GM18511 (cell line): ENCODE data around the gene PLAAT4.
A peak's percentile ranks its signal among the peaks of the same experiment; 100 is the strongest.
"Not testable (repeated sequence)": the region's sequence is repeated elsewhere in the genome, so short reads cannot be mapped to it uniquely, and the experiment has no call there.

Experiments used
- ATAC-seq: cut with Tn5 transposase; IDR thresholded peaks from one replicate; pipeline ENCODE4 v1.9.1; 2021; ENCODE audit warnings: mild to moderate bottlenecking, moderate library complexity; ENCODE audit not compliant: unreplicated experiment

Gene PLAAT4

DNA sequence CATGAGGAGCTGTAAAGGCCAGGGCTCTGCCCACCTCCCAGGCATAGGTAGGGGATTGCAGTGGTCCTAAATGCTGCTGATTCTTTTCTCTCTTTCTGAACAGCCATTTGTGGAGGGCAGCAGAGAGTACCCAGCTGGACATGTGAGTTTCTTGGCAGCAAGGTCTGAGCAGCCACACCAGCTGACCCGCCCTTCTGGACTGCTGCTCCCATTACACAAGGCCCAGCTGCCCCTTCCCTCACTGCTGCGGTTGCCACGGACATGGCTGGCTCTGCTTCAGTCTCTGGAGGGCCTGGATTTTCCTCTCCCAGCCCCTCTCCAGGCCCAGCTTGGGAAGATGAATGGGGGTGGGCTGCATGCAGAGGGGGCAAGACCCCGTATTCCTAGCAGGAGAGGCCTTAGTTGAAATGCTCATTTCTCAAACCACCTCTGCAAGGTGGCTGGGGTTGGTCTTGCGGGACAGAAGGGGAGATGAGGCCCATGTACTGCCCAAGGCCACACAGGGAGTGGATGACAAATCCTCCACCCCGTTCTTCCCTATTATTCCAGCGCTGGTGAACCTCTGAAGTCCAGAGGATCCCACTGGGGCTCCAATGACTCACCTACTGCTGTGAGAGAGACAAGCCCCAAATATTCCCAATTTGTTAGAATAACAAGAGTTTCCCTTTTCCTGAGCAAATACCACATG is 26.1 kb upstream of the PLAAT4 start:
- ATAC-seq, result no peak

DNA sequence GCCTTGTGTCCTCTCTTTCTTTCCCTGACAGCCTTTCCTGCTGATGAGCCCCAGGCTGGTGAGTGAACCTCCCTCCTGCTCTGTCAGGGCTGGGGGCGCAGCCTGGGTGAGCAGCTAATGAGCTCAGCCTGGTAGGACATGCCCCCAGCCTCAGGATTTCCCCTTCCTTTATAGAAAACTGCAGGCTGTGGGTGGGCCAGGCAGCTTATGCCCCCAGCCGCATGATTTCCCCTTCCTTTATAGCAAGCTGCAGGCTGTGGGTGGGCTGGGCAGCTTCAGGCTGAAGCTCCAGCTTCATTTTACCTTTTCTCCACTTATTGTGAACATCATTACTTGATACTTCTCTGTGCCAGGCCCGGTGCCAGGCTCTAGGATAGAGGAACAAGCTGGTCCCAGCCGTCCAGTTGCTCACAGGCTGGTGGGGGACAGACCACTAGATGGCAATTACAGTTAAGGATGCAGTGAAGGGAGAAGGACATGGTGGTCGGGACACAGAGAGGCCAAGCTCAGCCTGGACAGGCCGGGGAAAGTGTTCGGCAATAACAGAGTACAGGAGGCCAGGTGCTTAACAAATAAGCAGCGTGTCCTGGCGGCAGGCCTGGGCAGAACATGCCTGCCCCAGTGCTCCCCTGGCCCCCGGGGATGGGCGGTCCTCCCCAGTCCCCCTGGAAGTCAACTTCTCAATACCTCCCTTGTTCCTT is 25.4 kb upstream of the PLAAT4 start:
- ATAC-seq, result no peak

DNA sequence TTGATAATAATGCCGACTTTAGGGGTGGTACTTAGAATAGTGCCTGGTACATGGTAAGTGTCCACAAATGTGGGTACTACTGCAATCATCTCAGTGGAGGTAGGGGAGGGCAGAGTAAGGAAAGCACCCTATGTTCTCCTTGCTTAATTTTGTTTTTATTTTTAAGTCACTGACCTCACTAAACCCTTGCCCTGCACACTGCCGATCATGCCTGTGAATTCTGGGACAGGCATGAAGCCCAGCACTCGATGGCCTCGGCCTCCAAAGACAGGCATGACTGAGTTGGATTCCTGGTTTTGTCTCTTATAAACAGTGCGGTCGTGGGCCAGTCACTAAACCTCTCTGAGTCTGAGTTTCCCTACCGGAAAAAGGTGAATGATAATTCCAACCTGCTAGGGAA is 23.8 kb upstream of the PLAAT4 start:
- no peak for ATAC-seq

DNA sequence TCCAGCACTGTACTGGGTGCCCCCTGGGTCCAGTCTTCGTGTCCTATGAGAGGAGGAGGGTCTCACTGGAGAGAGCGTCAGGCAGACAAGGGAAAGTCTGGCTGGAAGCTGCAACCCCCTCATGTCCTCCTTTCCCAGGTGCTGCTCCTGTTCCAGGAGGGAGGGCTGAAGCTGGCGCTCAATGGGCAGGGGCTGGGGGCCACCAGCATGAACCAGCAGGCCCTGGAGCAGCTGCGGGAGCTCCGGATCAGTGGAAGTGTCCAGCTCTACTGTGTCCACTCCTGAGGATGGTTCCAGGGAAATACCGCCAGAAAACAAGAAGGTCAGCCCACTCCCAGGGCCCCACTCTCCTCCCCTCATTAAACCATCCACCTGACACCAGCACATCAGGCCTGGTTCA is 20.5 kb upstream of the PLAAT4 start:
- ATAC-seq, result no peak

DNA sequence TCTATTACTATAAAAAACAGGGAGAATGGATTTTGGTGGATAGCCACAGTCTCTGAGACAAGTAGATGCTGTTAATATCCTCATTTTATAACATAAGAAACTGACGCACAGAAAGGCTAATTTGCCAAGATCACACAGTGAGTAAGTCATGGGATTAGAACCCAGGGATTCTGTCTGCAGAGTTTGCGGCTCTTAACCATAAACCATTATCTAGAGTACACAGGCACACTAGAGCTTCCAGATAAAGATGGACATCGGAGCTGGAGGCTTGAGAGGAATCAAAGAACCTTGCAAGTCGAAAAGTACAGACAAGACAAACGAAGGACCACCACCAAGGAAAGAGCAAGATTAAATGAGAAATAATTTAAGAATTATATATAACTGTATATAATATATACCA is 19.5 kb upstream of the PLAAT4 start:
- no peak for ATAC-seq

DNA sequence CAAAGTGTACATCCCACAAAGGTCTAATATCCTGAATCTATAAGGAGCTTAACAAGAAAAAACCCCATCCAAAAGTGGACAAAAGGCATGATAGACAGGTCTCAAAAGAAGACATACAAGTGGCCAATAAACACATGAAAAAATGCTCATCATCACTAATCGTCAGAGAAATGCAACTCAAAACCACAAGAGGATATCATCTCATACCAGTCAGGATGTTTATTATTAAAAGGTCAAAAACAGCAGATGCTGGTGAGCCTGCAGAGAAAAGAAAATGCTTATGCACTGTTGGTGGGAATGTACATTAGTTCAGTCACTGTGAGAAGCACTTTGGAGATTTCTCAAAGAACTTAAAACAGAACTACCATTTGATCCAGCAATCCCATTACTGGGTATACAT is 18.1 kb upstream of the PLAAT4 start:
- no peak for ATAC-seq

DNA sequence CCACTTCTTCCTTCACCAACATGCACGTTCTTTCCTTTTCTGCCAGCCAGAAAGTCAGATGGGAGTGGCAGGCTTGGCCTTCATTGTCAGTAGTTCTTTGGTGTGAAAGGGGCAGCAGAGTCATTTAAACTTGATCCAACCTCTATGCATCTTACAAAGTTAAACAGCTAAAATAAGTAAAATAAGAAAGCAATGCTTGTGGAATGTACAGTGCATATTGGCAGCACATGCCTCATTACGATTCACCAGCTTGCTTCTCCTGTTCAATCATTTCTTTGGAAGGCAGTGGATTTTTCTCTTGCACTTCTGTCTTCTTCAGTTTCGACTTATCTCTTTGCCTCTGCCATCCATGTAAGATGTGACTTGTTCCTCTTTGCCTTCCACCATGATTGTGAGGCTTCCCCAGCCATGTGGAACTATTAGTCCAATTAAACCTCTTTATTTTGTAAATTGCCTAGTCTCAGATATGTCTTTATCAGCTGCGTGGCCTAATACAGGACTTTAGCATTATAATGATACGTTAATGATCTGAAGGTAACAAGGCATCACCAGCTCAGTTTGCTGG is 15.9 kb upstream of the PLAAT4 start:
- no peak for ATAC-seq

DNA sequence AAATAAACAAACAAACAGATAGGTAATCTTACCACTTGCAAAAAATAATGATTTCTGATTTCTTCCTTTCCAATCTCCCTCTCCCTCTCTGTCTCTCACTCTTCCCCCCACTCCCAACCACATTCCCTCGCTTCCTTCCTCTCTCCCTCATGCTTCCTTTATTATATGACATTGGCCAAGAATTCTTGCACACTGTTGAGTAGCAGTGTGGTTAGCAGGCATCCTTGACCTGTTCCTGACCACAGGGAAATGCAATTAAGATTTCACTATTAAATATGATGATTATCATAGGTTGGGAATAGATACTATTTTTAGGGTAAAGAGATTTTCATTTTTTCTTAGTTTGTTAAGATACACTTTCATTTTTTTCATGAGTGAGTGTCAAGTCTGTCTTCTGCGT is 14.7 kb upstream of the PLAAT4 start:
- no peak for ATAC-seq

DNA sequence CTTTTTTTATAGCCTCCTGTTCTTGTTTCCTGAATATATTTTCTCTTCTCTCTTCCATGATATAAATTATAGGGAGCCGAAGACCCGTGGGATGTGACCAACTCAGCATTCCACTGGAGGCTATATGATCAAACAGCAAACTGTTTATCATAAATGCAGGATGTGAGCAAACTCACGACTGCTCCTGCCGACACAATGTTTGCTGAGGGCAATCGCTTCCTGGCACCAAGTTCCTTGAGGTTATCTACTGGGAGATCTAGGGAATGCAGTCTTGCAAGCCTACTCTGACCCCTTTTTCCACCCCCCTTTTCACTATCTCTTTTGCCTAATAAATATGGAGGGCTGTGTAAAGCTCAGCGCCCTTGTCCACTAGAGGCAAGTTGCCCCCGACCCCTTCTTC is 13.5 kb upstream of the PLAAT4 start:
- no peak for ATAC-seq

DNA sequence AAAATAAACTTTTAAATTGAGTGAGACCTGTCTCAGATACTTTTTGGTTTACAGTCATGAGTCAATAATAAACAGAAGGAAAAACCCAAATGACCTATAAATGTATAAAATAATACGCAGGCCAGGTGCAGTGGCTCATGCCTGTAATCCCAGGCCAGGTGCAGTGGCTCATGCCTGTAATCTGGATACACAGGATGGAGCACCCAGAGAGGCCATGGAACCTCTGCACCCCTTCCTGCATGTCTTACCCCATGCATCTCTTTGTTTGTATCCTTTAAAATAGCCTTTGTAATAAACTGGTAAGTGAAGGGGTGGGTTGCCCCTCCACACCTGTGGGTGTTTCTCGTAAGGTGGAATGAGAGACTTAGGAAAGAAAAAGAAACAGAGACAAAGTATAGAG is 8.9 kb upstream of the PLAAT4 start:
- no peak for ATAC-seq

DNA sequence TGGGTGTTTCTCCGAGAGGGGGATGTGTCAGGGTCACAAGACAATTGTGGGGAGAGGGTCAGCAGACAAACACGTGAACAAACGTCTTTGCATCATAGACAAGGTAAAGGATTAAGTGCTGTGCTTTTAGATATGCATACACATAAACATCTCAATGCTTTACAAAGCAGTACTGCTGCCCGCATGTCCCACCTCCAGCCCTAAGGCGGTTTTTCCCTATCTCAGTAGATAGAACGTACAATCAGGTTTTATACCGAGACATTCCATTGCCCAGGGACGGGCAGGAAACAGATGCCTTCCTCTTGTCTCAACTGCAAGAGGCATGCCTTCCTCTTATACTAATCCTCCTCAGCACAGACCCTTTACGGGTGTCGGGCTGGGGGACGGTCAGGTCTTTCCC is 8.5 kb upstream of the PLAAT4 start:
- ATAC-seq, result not testable (repeated sequence)

DNA sequence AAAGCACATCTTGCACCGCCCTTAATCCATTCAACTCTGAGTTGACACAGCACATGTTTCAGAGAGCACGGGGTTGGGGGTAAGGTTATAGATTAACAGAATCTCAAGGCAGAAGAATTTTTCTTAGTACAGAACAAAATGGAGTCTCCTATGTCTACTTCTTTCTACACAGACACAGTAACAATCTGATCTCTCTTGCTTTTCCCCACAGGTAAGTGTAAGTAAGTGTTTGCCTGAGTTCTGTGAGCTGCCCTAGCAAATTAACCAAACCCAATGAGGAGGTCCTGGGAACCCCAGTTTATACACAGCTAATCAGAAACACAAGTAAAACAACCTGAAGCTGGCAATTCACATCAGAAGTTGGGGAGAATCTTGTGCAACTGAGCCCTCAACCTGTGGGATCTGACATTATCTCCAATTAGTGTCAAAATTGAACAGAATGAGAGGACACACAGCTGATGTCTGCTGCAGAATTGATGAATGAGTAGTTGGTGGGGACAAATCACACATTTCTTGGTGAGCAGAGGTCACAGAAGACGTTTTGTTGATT is 7.8 kb upstream of the PLAAT4 start:
- not testable (repeated sequence) for ATAC-seq

DNA sequence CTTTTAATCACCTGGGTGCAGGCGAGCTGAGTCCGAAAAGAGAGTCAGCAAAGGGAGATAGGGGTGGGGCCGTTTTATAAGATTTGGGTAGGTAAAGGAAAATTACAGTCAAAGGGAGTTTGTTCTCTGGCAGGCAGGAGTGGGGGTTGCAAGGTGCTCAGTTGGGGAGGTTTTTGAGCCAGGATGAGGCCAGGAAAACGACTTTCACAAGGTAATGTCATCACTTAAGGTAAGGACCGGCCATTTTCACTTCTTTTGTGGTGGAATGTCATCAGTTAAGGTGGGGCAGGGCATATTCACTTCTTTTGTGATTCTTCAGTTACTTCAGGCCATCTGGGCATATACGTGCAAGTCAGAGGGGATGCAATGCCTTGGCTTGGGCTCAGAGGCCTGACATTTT is 7.2 kb upstream of the PLAAT4 start:
- ATAC-seq, result not testable (repeated sequence)

DNA sequence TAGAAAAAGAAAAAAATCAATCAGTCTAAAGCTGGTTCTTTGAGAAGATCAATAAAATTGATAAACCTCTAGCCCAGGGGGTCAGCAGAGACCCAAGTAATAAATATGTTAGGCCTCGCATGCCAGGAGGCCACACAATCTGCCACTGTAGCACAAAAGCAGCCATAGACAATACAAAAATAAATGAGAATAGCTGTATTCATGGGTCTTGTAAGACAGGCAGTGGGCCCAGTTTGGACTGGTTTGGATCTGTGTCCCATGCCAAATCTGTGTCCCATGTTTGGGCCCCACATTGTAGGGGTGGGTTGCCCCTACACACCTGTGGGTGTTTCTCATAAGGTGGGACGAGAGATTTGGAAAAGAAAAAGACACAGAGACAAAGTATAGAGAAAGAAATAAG is 6.6 kb upstream of the PLAAT4 start:
- ATAC-seq, result no peak

DNA sequence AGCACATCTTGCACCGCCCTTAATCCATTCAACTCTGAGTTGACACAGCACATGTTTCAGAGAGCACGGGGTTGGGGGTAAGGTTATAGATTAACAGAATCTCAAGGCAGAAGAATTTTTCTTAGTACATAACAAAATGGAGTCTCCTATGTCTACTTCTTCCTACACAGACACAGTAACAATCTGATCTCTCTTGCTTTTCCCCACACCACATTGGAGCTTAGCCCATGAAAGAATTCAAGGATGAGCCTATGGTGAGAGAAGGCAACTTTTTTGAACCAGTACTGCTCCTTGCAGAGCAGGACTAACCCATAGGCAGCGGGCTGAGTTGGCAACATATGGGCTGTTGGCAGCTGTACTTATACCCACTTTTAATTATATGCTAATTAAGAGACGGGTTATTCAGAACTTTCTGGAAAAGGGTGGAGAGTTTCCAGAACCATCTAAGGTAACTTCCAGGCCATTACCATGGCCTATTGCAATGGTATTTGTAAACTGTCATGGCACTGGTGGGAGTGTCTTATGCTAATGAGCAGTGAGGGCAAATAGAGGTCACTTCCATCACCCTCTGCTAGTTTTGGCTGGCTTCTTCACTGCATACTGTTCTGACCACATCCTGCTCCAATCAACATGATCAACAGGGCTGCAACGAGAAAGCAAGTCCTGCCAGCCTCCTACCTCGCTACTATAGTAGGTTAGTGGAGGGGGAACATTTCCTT is 5.4 kb upstream of the PLAAT4 start:
- peak; percentile 91 for ATAC-seq

DNA sequence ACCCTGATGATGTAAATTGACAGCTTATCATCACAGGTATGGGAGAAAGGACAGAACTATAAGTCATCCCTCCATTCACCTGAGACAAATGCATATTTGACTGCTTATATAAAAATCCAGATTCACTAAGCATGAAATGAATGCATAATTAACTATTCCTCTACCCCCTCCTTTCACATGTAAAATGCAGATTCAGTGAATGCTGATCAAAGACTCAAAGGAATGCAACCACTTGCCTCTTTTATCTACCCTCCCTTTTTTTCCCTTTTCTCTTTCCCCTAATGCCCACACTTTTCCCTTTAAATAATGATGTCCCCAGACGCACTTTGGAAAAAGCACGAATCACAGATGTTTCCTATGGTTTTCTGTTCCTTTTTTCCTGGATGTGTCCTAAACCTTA is 4.5 kb upstream of the PLAAT4 start:
- ATAC-seq, result no peak

DNA sequence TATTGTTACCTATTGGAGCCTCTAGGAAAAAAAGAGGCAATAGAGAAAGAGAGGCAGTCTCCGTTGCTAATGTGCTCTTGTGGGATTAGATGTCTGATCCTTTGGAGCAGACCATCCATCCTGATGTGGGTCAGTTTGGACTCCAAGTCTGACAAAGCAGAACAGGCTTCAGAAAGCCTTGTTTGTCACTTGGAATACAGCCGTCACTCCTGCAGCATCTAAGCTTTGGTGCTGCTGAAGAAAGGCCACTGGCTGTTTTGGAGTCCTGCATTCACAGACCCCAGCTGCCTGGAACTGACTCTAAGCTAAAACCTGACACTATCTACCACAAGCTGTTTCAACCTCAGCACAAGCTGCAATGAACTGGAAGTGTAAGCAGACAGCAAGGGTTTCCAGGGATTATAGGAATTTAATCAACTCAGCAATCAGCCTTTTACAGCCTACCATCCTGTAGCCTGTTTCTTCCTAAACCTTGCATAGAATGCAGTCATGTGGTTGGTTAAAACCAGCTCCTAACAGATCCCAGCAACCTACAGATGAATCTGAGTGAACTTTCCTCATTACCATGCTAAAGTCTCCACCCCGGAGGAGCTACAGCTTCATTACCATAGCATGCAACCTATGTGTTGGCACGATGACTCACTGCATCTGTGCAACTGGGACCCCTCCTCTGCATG is 3.7 kb upstream of the PLAAT4 start:
- ATAC-seq, result no peak

DNA sequence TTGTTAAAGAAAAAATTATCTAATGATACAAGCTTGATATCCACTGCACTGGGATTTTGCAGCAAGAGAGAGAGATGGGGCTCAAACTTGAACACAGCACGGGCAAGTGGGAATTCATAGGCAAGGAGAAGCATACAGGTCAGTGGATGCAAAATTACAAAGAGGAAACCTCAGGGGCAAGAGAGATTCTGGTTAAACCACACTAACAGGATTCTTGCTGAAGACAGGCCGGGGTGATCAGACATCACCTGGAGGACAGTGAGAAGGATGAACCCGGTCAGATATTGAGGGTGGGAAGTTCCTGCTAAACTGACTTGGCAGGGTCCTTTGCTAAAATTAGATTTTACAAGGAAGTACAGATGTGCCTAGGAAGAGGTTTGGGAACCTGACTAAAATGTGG is 2.5 kb upstream of the PLAAT4 start:
- ATAC-seq, result no peak

DNA sequence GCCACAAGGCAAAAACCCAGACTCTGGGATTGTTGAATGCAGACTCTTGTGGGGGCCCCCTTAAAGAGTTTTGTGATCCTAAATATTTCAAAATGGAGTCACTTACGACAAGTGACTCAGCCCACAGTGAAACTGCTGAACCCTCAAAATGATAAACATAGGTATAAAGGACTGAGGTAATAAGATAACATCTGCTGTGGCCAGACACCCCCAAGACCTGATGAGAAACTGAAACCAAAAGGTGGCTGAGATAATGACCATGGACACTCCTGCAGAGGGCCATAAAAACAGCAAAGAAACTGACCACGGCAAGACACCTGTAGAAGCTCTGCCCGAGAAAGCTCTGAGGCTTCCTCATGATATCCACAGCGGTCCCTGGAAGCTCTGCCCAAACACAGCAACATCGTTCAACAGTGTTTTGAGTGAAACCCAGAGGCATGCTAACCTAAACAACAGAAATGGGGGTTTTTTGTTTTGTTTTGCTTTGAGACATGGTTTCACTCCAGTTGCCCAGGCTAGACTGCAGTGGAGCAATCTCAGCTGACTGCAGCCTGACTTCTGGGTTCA is 1.6 kb upstream of the PLAAT4 start:
- peak; percentile 57 for ATAC-seq

DNA sequence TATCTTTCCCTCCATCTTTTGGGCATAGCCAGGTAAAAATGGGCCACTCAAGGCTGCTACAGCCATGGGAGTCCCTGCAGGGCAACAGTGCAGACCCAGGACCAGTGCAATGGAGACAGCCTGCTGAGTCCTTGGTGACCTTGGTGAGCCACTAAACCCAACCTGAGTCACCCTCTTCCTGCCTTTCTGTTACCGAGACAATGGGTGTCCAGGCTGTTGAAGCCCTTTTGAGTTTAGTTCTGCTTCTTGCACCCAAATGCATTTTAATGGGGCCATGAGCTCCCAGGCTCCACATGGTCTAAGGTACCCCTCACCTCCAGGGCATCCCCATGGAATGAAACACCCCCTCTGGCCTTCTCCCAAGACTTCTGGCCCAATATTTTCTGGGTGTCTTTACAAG is 874 bp upstream of the PLAAT4 start:
- no peak for ATAC-seq
